ENCODE data around the gene RBM22. TPM values are rescaled to one million over a fixed set of nuclear protein-coding genes. Genes with fewer than 3 reads are reported as not detected.
A peak's percentile ranks its signal among the peaks of the same experiment; 100 is the strongest.

The RBM22 gene
- total and polyA plus RNA-seq, 10 of the 15 experiments (the other 5 are each of a cell fraction or from before 2014, with no cell fraction given) = 26.3 to 66.4 (median 43.0) TPM

DNA sequence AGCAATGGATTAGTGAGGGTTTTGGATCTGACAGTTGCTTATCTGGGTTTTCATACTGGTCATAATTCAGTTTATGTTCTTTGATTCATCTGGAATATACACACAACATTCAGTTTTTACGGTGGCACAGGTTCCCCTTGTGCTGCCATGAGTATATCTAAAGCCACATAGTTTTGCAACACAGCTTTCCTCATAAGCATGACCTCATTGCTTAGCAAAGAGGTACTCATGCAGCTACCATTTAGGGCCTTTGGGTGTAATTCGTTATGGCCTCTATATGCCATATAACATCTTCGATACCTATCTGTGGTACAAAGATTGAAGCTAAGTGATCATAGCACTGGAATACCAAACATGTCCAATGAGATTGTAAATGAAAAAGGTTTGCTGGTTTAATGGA is 2.9 kb upstream of the RBM22 start:
- TF ChIP-seq KAT2A (conservative IDR thresholded peaks at IDR 0.05; ENCODE audit: control insufficient read depth, low read depth, low read length) = no peak
- no peak for TF ChIP-seq SMAD5 (IDR thresholded peaks at IDR 0.05; ENCODE audit: low read depth)
- TF ChIP-seq CBX3 (IDR thresholded peaks at IDR 0.05; ENCODE audit: borderline replicate concordance, low read depth) = no peak
- no peak for TF ChIP-seq MEF2A (IDR thresholded peaks at IDR 0.05; ENCODE audit: insufficient read depth, low read depth, low read length)
- no peak for TF ChIP-seq RB1 (IDR thresholded peaks at IDR 0.05; ENCODE audit: borderline replicate concordance)
- TF ChIP-seq NFYA (IDR thresholded peaks at IDR 0.05; ENCODE audit: borderline replicate concordance, low read depth, low read length) = no peak
- H3K27me3 ChIP-seq (replicated peaks in 1 of 2; ENCODE audit: control insufficient read depth in 2 of 2, insufficient read depth in 2 of 2, low read length in 1 of 2) = no peaks in the 10 kb centered on the region
- intact Hi-C loops (cut with micrococcal nuclease; ENCODE audit: unreplicated experiment) (loop anchor here (5.0 kb wide), 1 partner anchor 241 kb away; no protein-coding TSS in a partner anchor), in situ Hi-C loops (cut with MboI) (no loop called here)
- BruUV-seq (replicated peaks) = no TSS peak
- no peak overlapping the region for H3K4me3 ChIP-seq
- no peak overlapping the region for H2AFZ ChIP-seq (ENCODE audit: control insufficient read depth, low read depth, low read length)
- SMC1A ChIA-PET (ENCODE audit: uncharacterized antibody, unreplicated experiment) = interaction anchor here (0.8 to 1.6 kb wide), 5 partner anchors 11 to 412 kb away, joined by 3 to 4 read pairs (median 3); no protein-coding TSS in a partner anchor
- no peaks in the 10 kb centered on the region for H3K4me1 ChIP-seq (ENCODE audit: control insufficient read depth, insufficient read depth, low read length)
- H3K79me2 ChIP-seq (ENCODE audit: control insufficient read depth, insufficient read depth, low read length) = peaks cover 19% of the 10 kb centered on the region
- DNase-seq (ENCODE audit: low read depth, low spot score) (no peak), ATAC-seq (no peak), FAIRE-seq (no peak)
- H3K9ac ChIP-seq (ENCODE audit: control insufficient read depth, insufficient read depth, low read length) = no peak overlapping the region
- no peaks in the 10 kb centered on the region for H3K9me3 ChIP-seq (replicated peaks; ENCODE audit: control insufficient read depth, insufficient read depth, low read length)
- RAD21 ChIA-PET (ENCODE audit: unreplicated experiment) = no interaction called here
- CTCF ChIA-PET = interaction anchor here (1.1 to 2.0 kb wide), 4 partner anchors 143 to 245 kb away, joined by 3 to 9 read pairs (median 4); partner anchors contain the start of gene IRGM
- peaks cover 0 to 1% of the 10 kb centered on the region in 2 experiments; a peak in 3 of 4 replicates for H3K36me3 ChIP-seq (ENCODE audit: control insufficient read depth in 2 of 2, insufficient read depth in 2 of 2, low read length in 1 of 2)
- 96% methylated on average over 3 of the region's 3 CpGs for WGBS (ENCODE audit: insufficient coverage, insufficient replicate concordance, low lambda C conversion rate, missing lambda C conversion rate)
- POLR2A ChIA-PET = interaction anchor here (0.8 to 1.0 kb wide), 2 partner anchors 19 to 294 kb away, joined by 3 to 4 read pairs; no protein-coding TSS in a partner anchor
- no peak overlapping the region for H3K4me2 ChIP-seq (ENCODE audit: control insufficient read depth, insufficient read depth)
- no peak overlapping the region for H3K27ac ChIP-seq (ENCODE audit: control insufficient read depth, insufficient read depth)
- no peaks in the 10 kb centered on the region for H4K20me1 ChIP-seq (ENCODE audit: control insufficient read depth, insufficient read depth)

DNA sequence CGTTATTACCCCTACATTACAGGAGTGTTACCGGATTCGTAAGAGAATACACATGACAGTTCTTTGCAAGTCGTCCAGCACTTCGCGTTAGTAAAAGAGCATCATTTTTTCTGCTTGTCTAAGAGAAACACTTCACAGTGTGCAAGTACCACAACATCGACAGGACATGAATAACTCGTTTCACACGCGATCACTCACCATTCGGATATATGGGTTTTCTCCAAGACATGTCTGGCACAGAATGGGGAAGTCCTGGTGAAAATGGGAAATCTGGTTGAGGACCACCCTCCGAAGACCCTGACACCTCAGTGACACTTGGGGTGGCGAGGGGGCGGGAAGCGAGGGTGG is 642 bp downstream of the RBM22 start:
- intact Hi-C loops (cut with micrococcal nuclease; ENCODE audit: unreplicated experiment) = loop anchor here (1.0 to 5.0 kb wide), 4 partner anchors 79 to 238 kb away; partner anchors contain the start of gene SMIM3
- no peak for DNase-seq (ENCODE audit: low read depth, low spot score)
- H3K4me1 ChIP-seq (ENCODE audit: control insufficient read depth, insufficient read depth, low read length) = no peaks in the 10 kb centered on the region
- peak overlapping the region; percentile 91 for H3K4me3 ChIP-seq
- peaks cover 21% of the 10 kb centered on the region for H3K79me2 ChIP-seq (ENCODE audit: control insufficient read depth, insufficient read depth, low read length)
- 4% methylated on average over 15 of the region's 15 CpGs for WGBS (ENCODE audit: insufficient coverage, insufficient replicate concordance, low lambda C conversion rate, missing lambda C conversion rate)
- no peaks in the 10 kb centered on the region for H4K20me1 ChIP-seq (ENCODE audit: control insufficient read depth, insufficient read depth)
- ChIA-PET RAD21 (ENCODE audit: unreplicated experiment) (interaction anchor here (1.0 to 2.8 kb wide), 15 partner anchors 14 to 465 kb away, joined by 3 to 26 read pairs (median 5); partner anchors contain the start of genes IRGM and SMIM3), SMC1A (ENCODE audit: uncharacterized antibody, unreplicated experiment) (interaction anchor here (0.7 to 4.2 kb wide), 10 partner anchors 8 to 210 kb away, joined by 3 to 27 read pairs (median 4); partner anchors contain the start of gene IRGM), CTCF (interaction anchor here (0.6 to 2.8 kb wide), 33 partner anchors 9 to 458 kb away, joined by 3 to 42 read pairs (median 4); partner anchors contain the start of genes ANXA6, DCTN4, IRGM and RPS14), POLR2A (interaction anchor here (1.1 to 1.6 kb wide), 8 partner anchors 12 to 288 kb away, joined by 3 to 8 read pairs (median 4); partner anchors contain the start of gene CD74)
- H3K27ac ChIP-seq (ENCODE audit: control insufficient read depth, insufficient read depth) = peak overlapping the region; percentile 87
- H3K27me3 ChIP-seq (replicated peaks in 1 of 2; ENCODE audit: control insufficient read depth in 2 of 2, insufficient read depth in 2 of 2, low read length in 1 of 2) = no peaks in the 10 kb centered on the region
- H3K9me3 ChIP-seq (replicated peaks; ENCODE audit: control insufficient read depth, insufficient read depth, low read length) = no peaks in the 10 kb centered on the region
- H2AFZ ChIP-seq (ENCODE audit: control insufficient read depth, low read depth, low read length) = peak overlapping the region; percentile 49
- TF ChIP-seq SPI1 (IDR thresholded peaks at IDR 0.05; ENCODE audit: borderline replicate concordance, insufficient read depth, low read depth, low read length) (peak; percentile 21; the same call in 1 of the 2 replicates), CREM (IDR thresholded peaks at IDR 0.05; ENCODE audit: low read depth) (no peak), FOXM1 (IDR thresholded peaks at IDR 0.05; ENCODE audit: low read depth, low read length) (0 out of 2 replicates have a peak, but pooled peaks have one; percentile 11), CEBPB (IDR thresholded peaks at IDR 0.05; ENCODE audit: borderline replicate concordance in 1 of 2, low read depth in 2 of 2, low read length in 2 of 2) (no peak)
- peak overlapping the region; percentile 85 for H3K9ac ChIP-seq (ENCODE audit: control insufficient read depth, insufficient read depth, low read length)
- ATAC-seq = peak; percentile 19
- H3K36me3 ChIP-seq (ENCODE audit: control insufficient read depth in 2 of 2, insufficient read depth in 2 of 2, low read length in 1 of 2) = peaks cover 7 to 22% of the 10 kb centered on the region in 2 experiments
- FAIRE-seq = peak; percentile 91
- peak overlapping the region; percentile 51 for H3K4me2 ChIP-seq (ENCODE audit: control insufficient read depth, insufficient read depth)
- in situ Hi-C loops (cut with MboI) = no loop called here
- no TSS peak for BruUV-seq (replicated peaks)
